ENCODE measurements around the gene HRH3. TPM values are rescaled to one million over a fixed set of nuclear protein-coding genes. Genes with fewer than 3 reads are reported as not detected.

Gene HRH3
- total RNA-seq, 1 donor from 2014 or later = 0.21 TPM

GRCh38 chr20:62202083-62202395, 18.0 kb downstream of the HRH3 start:
- Histone ChIP-seq H3K27me3 (no peaks in the 10 kb centered on the region), H3K4me3 (no peak overlapping the region), H3K36me3 (peaks cover 58 to 60% of the 10 kb centered on the region in 2 donors), H3K9me3 (no peaks in the 10 kb centered on the region), H3K27ac (no peak overlapping the region), H3K4me1 (no peaks in the 10 kb centered on the region)
- TF ChIP-seq, protein P1, sequence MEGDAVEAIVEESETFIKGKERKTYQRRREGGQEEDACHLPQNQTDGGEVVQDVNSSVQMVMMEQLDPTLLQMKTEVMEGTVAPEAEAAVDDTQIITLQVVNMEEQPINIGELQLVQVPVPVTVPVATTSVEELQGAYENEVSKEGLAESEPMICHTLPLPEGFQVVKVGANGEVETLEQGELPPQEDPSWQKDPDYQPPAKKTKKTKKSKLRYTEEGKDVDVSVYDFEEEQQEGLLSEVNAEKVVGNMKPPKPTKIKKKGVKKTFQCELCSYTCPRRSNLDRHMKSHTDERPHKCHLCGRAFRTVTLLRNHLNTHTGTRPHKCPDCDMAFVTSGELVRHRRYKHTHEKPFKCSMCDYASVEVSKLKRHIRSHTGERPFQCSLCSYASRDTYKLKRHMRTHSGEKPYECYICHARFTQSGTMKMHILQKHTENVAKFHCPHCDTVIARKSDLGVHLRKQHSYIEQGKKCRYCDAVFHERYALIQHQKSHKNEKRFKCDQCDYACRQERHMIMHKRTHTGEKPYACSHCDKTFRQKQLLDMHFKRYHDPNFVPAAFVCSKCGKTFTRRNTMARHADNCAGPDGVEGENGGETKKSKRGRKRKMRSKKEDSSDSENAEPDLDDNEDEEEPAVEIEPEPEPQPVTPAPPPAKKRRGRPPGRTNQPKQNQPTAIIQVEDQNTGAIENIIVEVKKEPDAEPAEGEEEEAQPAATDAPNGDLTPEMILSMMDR (IDR thresholded peaks at IDR 0.05) = no peak
- DNase-seq (ENCODE audit: low spot score in 2 of 2) = no peak
- intact Hi-C loops (cut with DNase I) = no loop called here

- no peaks in the 10 kb centered on the region for H3K9me3 ChIP-seq
- no peaks in the 10 kb centered on the region for H3K4me1 ChIP-seq
- H3K36me3 ChIP-seq = peaks cover 60 to 64% of the 10 kb centered on the region in 2 donors
- TF ChIP-seq, protein P1 (IDR thresholded peaks at IDR 0.05) = no peak
- DNase-seq (ENCODE audit: low spot score in 2 of 2) = no peak
- no peak overlapping the region for H3K27ac ChIP-seq
- H3K4me3 ChIP-seq = no peak overlapping the region
- intact Hi-C loops (cut with DNase I) = no loop called here
- no peaks in the 10 kb centered on the region for H3K27me3 ChIP-seq
Measured at GRCh38 chr20:62201173-62202082, 18.6 kb downstream of the HRH3 start.

DNA sequence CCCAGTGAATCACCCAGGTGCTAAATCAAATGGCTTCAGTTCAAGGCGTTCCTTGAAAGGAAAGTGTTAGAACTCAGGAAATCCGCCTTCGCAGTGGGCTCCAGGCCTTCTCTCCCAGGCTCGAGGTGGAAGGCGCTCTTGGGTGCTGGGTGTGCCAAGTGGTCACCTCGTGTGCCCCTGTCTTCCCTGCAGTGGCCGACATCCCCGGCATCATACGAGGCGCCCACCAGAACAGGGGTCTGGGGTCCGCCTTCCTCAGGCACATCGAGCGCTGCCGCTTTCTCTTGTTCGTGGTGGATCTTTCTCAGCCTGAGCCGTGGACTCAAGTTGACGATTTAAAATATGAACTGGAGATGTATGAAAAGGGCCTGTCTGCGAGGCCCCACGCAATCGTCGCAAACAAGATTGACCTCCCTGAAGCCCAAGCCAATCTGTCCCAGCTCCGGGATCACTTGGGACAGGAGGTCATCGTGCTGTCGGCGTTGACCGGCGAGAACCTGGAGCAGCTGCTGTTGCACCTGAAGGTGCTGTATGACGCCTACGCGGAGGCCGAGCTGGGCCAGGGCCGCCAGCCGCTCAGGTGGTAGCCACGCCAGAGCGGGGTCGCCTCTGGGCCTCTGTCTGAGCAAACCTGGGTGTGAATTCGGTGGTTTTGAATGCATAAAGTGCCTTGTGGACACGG, 19.4 kb downstream of the HRH3 start:
- Histone ChIP-seq H3K36me3 (peaks cover 65 to 72% of the 10 kb centered on the region in 2 donors), H3K4me1 (no peaks in the 10 kb centered on the region), H3K9me3 (no peaks in the 10 kb centered on the region), H3K27ac (no peak overlapping the region), H3K27me3 (no peaks in the 10 kb centered on the region), H3K4me3 (no peak overlapping the region)
- no peak for DNase-seq (ENCODE audit: low spot score in 2 of 2)
- intact Hi-C loops (cut with DNase I) = no loop called here
- TF ChIP-seq, protein P1 (IDR thresholded peaks at IDR 0.05) = no peak

DNA sequence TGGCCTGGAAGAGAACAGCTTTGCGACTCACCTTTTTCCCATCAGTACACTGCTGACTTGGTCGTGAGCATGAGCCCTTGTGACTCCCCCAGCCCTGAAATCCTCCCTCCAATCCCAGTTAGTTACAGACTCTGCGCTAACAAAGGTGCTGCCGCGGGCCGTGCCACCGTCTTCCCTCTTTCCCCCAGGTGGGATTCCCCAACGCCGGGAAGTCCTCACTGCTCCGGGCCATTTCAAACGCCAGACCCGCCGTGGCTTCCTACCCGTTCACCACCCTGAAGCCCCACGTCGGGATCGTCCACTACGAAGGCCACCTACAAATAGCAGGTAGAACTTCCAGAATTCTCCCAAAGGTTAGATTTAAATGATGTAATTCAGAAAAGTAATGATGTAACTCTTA, 21.1 kb downstream of the HRH3 start:
- Histone ChIP-seq H3K4me1 (no peaks in the 10 kb centered on the region), H3K4me3 (no peak overlapping the region), H3K27ac (no peak overlapping the region), H3K27me3 (no peaks in the 10 kb centered on the region), H3K9me3 (no peaks in the 10 kb centered on the region), H3K36me3 (peaks cover 72 to 79% of the 10 kb centered on the region in 2 donors)
- no peak for DNase-seq (ENCODE audit: low spot score in 2 of 2)
- TF ChIP-seq, protein P1 (IDR thresholded peaks at IDR 0.05) = no peak
- intact Hi-C loops (cut with DNase I) = no loop called here

GRCh38 chr20:62198496-62198895, 21.6 kb downstream of the HRH3 start:
- Histone ChIP-seq H3K4me3 (no peak overlapping the region), H3K27me3 (no peaks in the 10 kb centered on the region), H3K4me1 (no peaks in the 10 kb centered on the region), H3K36me3 (peaks cover 74 to 76% of the 10 kb centered on the region in 2 donors), H3K9me3 (no peaks in the 10 kb centered on the region), H3K27ac (no peak overlapping the region)
- no peak for DNase-seq (ENCODE audit: low spot score in 2 of 2)
- TF ChIP-seq, protein P1 (IDR thresholded peaks at IDR 0.05) = no peak
- intact Hi-C loops (cut with DNase I) = no loop called here

Data from ascending aorta (tissue), 2 donors.